ENCODE measurements around the gene KIF5A.
A peak's percentile ranks its signal among the peaks of the same experiment; 100 is the strongest.

Gene KIF5A

DNA sequence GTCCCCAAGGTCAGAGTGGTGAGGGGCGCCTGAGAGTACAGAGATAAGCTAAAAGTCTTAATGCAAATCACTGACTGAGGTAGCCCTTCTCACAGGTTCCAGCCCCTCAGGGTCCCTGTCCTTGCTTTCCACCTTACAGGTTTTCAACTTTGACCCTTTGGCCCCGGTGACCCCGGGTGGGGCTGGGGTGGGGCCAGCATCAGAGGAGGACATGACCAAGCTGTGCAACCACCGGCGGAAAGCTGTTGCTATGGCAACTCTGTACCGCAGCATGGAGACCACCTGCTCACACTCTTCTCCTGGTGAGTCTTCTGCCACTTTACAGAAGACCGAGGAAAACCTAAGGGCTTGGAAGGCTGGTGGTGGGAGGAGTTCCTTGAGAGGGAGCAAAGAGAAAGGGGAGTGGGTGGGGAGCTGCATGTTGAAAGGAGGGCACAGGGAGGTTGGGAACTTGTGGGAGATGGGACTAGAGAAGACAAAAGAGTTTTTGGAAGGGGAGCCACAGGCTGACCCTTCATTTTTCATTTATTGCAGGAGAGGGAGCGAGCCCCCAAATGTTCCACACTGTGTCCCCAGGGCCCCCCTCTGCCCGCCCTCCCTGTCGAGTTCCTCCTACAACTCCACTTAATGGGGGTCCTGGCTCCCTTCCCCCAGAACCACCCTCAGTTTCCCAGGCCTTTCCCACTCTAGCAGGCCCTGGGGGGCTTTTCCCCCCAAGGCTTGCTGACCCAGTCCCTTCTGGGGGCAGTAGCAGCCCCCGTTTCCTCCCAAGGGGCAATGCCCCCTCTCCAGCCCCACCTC, 24.8 kb upstream of the KIF5A start:
- DNase-seq: no peak
- Mint-ChIP-seq H3K36me3 (ENCODE audit: low read depth) (peaks cover 18% of the 10 kb centered on the region), H3K4me3 (peak overlapping the region; percentile 95)

DNA sequence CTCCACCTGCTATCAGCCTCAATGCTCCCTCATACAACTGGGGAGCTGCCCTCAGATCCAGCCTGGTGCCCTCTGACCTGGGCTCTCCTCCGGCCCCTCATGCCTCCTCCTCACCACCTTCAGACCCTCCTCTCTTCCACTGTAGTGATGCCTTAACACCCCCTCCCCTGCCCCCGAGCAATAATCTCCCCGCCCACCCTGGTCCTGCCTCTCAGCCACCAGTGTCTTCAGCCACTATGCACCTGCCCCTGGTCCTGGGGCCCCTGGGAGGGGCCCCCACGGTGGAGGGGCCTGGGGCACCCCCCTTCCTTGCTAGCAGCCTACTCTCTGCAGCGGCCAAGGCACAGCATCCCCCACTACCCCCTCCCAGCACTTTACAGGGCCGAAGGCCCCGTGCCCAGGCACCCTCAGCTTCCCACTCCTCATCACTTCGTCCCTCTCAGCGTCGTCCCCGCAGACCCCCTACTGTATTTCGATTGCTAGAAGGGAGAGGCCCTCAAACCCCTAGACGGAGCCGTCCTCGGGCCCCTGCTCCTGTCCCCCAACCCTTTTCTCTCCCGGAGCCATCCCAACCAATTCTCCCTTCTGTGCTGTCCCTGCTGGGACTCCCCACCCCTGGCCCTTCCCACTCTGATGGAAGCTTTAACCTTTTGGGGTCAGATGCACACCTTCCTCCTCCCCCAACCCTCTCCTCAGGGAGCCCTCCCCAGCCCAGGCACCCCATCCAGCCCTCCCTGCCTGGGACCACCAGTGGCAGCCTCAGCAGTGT, 24.0 kb upstream of the KIF5A start:
- H3K4me1 Mint-ChIP-seq: peaks cover 35% of the 10 kb centered on the region
- no peak overlapping the region for H3K27ac Mint-ChIP-seq
- peaks cover 20% of the 10 kb centered on the region for H3K36me3 Mint-ChIP-seq (ENCODE audit: low read depth)
- DNase-seq (no peak), ATAC-seq (no peak)
- H3K4me3 Mint-ChIP-seq: no peak overlapping the region
- no peaks in the 10 kb centered on the region for H3K9me3 Mint-ChIP-seq
- H3K27me3 Mint-ChIP-seq: peaks cover 2% of the 10 kb centered on the region

More for the DNA sequence above, 24.8 kb upstream of the KIF5A start:
- Mint-ChIP-seq H3K27ac (no peak overlapping the region), H3K4me1 (peaks cover 39% of the 10 kb centered on the region), H3K27me3 (peaks cover 2% of the 10 kb centered on the region), H3K9me3 (no peaks in the 10 kb centered on the region)
- no peak for ATAC-seq

DNA sequence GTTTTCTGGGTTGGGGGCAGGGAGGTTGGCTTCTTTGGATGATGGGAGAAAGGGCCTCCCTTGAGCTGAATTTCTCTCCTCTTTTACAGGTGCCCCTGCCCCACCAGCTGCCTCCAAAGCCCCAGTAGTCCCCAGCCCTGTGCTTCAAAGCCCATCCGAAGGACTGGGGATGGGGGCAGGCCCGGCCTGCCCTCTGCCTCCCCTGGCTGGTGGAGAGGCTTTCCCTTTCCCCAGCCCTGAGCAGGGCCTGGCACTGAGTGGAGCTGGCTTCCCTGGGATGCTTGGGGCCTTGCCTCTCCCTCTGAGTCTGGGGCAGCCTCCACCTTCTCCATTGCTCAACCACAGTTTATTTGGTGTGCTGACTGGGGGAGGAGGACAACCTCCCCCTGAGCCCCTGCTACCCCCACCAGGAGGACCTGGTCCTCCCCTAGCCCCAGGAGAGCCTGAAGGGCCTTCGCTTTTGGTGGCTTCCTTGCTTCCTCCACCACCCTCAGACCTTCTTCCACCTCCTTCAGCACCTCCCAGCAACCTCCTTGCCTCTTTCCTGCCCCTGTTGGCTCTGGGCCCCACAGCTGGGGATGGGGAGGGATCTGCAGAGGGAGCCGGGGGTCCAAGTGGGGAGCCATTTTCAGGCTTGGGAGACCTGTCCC, 23.2 kb upstream of the KIF5A start:
- Mint-ChIP-seq H3K27me3 (peaks cover 2% of the 10 kb centered on the region), H3K9me3 (no peaks in the 10 kb centered on the region), H3K4me1 (peaks cover 27% of the 10 kb centered on the region), H3K4me3 (no peak overlapping the region), H3K36me3 (ENCODE audit: low read depth) (peaks cover 20% of the 10 kb centered on the region), H3K27ac (no peak overlapping the region)
- ATAC-seq (no peak), DNase-seq (no peak)

DNA sequence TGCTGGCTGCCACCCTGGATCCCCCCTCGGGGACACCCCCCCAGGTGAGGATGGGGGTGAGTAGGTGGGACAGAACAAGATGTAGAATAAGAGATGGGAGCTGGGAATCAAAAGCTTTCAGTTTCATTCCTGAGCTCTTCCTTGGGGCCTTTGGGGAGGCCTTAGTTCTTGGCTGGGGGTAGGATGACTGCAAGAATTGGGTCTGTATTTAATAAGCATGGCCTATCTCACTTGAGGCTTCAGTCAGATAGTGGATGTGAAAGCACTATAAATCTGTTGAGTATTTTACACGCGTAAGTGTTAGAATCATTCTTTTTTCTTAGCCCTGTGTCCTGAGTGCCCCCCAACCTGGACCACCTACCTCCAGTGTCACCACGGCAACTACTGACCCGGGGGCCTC, 22.7 kb upstream of the KIF5A start:
- Mint-ChIP-seq H3K27me3 (no peaks in the 10 kb centered on the region), H3K4me1 (peaks cover 21% of the 10 kb centered on the region), H3K27ac (no peak overlapping the region), H3K4me3 (no peak overlapping the region), H3K9me3 (no peaks in the 10 kb centered on the region), H3K36me3 (ENCODE audit: low read depth) (peaks cover 20% of the 10 kb centered on the region)
- DNase-seq (no peak), ATAC-seq (no peak)

DNA sequence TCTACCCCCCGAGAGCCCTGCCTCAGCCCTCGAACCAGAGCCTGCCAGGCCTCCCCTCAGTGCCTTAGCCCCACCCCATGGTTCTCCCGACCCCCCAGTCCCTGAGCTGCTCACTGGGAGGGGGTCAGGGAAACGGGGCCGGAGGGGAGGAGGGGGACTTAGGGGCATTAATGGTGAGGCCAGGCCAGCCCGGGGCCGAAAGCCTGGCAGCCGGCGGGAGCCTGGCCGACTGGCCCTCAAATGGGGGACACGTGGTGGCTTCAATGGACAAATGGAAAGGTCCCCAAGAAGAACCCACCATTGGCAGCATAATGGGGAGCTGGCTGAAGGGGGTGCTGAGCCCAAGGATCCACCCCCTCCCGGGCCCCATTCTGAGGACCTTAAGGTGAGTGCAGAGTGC, 21.7 kb upstream of the KIF5A start:
- Mint-ChIP-seq H3K27me3 (no peaks in the 10 kb centered on the region), H3K4me1 (peaks cover 19% of the 10 kb centered on the region), H3K4me3 (no peak overlapping the region), H3K36me3 (ENCODE audit: low read depth) (peaks cover 25% of the 10 kb centered on the region), H3K27ac (no peak overlapping the region), H3K9me3 (no peaks in the 10 kb centered on the region)
- no peak for DNase-seq
- ATAC-seq: no peak

DNA sequence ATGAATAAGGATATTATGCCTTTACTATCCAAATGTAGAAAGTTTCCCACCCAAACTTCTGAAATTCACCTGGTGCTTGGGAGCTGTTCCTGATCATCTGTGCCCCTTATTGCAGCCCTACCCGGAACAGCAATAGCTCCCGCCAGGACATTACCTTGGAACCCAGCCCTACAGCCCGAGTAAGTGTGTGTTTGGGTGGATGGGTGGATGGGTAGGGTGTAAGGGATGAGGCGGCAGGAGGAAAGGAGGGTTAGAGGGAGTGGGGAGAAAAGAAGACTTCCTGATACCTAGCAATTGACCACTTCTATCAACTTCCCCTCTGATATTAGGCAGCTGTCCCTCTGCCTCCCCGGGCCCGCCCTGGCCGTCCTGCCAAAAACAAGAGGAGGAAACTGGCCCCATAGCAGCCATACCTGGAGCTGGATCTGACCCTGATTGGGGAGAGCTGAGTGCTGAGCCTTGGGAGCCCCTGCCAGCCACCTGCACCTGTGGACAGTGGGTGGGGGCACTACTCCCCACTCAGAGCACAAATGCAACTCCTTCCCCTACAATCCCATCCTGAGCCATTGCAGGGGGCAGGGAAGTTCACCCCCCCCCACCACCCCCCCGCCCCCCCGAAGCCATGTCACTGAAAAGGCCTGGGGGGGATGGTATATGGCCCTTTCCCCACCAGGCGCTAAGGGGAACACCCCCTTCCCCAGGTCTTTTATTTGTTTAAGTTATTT, 20.9 kb upstream of the KIF5A start:
- Mint-ChIP-seq H3K9me3 (no peaks in the 10 kb centered on the region), H3K27me3 (no peaks in the 10 kb centered on the region), H3K36me3 (ENCODE audit: low read depth) (peaks cover 27% of the 10 kb centered on the region), H3K27ac (peak overlapping the region; percentile 18), H3K4me1 (peaks cover 11% of the 10 kb centered on the region), H3K4me3 (no peak overlapping the region)
- ATAC-seq (no peak), DNase-seq (no peak)

DNA sequence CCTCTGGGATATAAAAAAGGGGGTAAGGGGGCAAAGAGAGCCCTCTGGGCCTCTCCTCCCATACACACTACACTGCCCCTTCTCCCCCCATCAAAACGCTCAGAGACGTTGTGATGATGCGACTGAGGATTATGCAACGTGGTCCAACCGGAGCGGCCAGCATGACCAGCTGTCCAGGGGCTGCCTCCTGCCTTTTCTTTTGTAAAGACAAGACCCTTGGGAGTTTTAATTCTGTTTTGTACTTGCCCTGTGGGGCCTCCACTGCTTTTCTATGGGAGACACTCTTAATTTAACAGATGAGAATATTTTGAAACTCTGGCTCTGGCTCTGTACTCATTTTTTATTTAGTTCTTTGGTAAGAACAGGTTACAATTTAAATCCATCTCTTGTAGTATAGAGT, 20.0 kb upstream of the KIF5A start:
- H3K4me1 Mint-ChIP-seq: peaks cover 2% of the 10 kb centered on the region
- no peaks in the 10 kb centered on the region for H3K27me3 Mint-ChIP-seq
- no peak overlapping the region for H3K27ac Mint-ChIP-seq
- H3K4me3 Mint-ChIP-seq: no peak overlapping the region
- no peaks in the 10 kb centered on the region for H3K9me3 Mint-ChIP-seq
- peaks cover 32% of the 10 kb centered on the region for H3K36me3 Mint-ChIP-seq (ENCODE audit: low read depth)
- DNase-seq (no peak), ATAC-seq (no peak)

DNA sequence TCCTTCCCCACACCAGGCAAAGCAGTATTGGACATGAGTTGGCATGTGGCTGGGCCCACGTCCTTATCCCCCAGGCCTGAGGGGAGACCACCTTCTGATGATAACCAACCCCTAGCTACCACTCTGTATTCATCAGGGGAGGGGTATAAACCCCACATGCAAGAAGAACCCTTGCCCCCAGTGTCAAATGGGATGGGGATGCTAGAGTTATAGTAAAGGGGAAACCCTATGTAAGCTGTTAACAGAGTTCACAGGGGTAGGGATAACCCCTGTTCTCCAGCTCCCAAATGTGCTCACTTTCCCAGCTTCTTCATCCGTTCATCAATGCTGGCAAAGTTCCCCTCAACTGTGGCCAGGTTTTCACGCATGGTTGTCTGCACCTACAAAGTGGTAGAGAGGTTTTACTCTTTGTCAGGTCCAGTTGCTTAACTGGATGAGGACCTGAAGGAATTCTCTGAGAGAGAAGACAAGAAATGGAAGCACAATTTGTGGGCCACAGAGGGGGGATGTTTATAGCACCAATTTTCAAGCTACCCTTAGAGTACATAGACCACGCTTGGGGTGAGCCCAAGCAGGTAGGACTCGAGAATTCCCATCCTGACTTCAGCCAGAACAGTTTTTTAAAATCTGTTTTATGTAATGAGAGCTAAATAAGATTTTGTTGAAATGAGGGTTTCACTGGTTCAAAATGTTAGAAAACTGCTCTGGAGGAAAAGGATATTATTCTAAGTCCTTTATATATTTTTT, 19.3 kb upstream of the KIF5A start:
- H3K27me3 Mint-ChIP-seq: no peaks in the 10 kb centered on the region
- no peak overlapping the region for H3K27ac Mint-ChIP-seq
- ATAC-seq (no peak), DNase-seq (no peak)
- H3K4me3 Mint-ChIP-seq: no peak overlapping the region
- H3K9me3 Mint-ChIP-seq: no peaks in the 10 kb centered on the region
- H3K4me1 Mint-ChIP-seq: no peaks in the 10 kb centered on the region
- peaks cover 30% of the 10 kb centered on the region for H3K36me3 Mint-ChIP-seq (ENCODE audit: low read depth)

DNA sequence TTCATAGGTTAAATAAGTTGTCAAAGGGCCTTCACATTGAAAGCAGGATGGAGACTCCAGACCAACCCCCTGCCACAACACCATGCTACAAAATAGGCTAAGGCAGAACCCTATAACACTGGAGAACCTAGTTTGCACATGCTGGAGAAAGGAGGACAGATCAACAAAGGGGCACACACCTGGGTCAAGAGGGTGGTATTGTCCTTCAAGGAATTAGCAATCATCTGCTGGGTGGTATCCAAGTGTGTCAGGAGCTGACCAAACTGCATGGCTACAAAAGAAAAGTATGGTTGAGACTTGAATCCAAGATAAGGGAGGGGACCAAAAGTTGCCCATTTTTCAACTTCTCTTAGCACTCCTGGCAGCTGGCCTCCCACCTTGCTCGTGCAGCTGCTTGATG, 18.0 kb upstream of the KIF5A start:
- peaks cover 32% of the 10 kb centered on the region for H3K36me3 Mint-ChIP-seq (ENCODE audit: low read depth)
- H3K27me3 Mint-ChIP-seq: no peaks in the 10 kb centered on the region
- no peaks in the 10 kb centered on the region for H3K9me3 Mint-ChIP-seq
- DNase-seq (no peak), ATAC-seq (no peak)
- H3K27ac Mint-ChIP-seq: no peak overlapping the region
- H3K4me3 Mint-ChIP-seq: no peak overlapping the region
- H3K4me1 Mint-ChIP-seq: no peaks in the 10 kb centered on the region

DNA sequence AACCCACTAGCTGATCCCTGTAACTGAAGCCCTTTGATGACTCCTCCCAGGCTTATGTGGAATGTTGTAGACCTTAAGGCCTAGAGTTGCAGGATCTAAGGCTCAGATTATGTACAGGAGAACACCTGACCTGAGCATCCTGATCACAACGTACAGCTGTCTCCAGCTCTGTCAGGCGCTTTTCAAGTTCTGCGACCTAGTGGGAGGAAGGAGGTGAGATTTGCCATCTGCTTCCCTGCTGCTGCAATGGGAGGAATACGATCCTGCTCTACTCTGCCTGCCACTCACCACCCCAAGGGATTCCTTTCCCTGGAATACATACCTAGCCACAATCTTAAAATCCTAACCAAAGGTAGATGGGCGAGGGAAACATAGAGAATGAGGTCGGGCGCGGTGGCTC, 16.7 kb upstream of the KIF5A start:
- Mint-ChIP-seq H3K36me3 (ENCODE audit: low read depth) (peaks cover 27% of the 10 kb centered on the region), H3K9me3 (no peaks in the 10 kb centered on the region)
- DNase-seq: no peak

DNA sequence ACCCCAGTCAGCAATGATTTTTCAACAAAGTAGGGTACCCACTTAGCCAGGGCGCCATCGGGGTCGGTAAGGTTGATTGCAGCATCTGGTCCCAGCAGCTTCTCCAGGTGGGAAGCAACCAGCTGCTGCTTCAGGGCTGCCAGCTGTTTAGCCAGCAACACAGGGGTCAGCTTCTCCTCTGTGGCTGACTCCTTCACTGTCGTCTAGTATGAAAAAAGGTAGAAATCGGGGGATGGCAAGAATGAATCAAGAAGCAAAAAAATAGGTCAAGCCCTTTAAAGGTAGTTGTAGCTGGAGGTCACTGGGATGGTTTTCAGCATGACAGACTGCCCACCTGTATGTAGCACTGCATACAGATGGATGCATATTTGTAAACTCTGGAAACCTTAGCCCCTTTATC, 15.6 kb upstream of the KIF5A start:
- Mint-ChIP-seq H3K4me1 (no peaks in the 10 kb centered on the region), H3K9me3 (no peaks in the 10 kb centered on the region), H3K27ac (no peak overlapping the region), H3K4me3 (no peak overlapping the region), H3K36me3 (ENCODE audit: low read depth) (peaks cover 27% of the 10 kb centered on the region), H3K27me3 (no peaks in the 10 kb centered on the region)
- no peak for ATAC-seq
- DNase-seq: no peak

More for the DNA sequence above, 16.7 kb upstream of the KIF5A start:
- no peak overlapping the region for H3K27ac Mint-ChIP-seq
- no peak for ATAC-seq
- no peaks in the 10 kb centered on the region for H3K27me3 Mint-ChIP-seq
- H3K4me3 Mint-ChIP-seq: no peak overlapping the region
- H3K4me1 Mint-ChIP-seq: no peaks in the 10 kb centered on the region

DNA sequence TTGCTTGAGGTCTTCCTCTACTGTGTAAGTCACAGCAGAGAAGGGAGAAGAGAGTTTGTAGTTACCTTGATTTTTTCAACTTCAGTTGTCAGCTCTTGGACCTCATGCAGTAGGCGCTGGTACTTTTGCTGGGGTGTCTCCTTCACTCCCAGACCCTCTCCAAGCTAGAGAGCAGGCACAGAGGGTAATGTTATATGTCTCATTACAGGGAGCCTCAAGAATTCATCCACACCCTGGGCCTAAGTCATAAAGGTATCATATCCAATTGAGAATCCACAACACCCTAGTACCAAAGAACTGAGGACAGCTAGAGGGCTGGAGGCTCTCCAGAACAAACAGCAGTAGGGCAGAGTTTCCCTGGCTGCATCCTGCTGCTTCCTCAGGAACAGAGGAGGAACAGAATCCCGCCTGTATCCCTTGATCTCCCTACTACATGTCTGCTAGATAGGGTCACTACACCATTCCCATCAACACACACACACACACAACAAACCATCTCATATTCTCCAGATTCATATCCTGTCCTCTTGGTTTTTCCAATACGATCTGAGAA, 14.8 kb upstream of the KIF5A start:
- H3K4me1 Mint-ChIP-seq: no peaks in the 10 kb centered on the region
- H3K4me3 Mint-ChIP-seq: no peak overlapping the region
- no peaks in the 10 kb centered on the region for H3K9me3 Mint-ChIP-seq
- no peak overlapping the region for H3K27ac Mint-ChIP-seq
- H3K36me3 Mint-ChIP-seq (ENCODE audit: low read depth): peaks cover 24% of the 10 kb centered on the region
- H3K27me3 Mint-ChIP-seq: no peaks in the 10 kb centered on the region
- DNase-seq (no peak), ATAC-seq (no peak)

DNA sequence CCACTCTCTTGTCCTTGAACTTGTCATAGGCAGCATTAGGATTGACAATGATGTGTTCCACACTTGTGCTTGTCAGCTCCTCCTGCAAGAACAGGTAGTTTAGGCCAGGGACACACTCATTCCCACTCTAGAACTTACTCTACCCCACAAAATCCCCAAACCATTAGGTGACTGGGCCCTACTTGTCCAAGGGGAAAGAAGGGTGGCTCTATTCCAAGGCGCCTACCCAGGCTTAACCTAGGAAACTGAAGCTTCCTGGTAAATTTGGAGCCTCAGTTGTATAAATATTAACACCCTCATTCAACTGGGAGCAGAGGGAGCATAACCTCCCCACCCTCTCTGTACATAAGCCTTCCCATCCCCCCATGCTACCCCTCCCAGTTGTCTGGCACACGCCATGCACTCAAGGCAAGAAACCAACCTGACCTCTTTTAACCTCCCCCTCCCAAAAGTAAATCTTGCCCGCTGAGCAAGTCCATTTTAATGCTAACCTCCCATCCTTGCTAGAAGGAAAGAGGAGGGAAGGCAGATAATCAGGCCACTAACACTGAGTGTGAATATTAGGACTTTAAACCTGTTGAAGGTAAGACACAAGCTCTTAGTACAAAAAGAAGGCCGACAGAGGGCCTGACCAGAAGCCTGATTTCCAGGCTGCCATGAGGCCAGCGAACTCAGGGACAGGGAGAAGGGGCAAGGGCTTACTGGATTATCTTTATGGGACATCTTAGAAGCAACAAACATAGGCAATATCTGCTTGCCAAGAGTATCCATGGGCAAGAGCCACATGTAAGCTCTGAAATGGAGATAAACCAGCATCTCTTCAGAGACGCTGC, 13.9 kb upstream of the KIF5A start:
- no peaks in the 10 kb centered on the region for H3K4me1 Mint-ChIP-seq
- no peaks in the 10 kb centered on the region for H3K9me3 Mint-ChIP-seq
- H3K27me3 Mint-ChIP-seq: no peaks in the 10 kb centered on the region
- DNase-seq (no peak), ATAC-seq (no peak)
- H3K4me3 Mint-ChIP-seq: no peak overlapping the region
- H3K27ac Mint-ChIP-seq: no peak overlapping the region
- H3K36me3 Mint-ChIP-seq (ENCODE audit: low read depth): peaks cover 19% of the 10 kb centered on the region

Data from activated naive CD8-positive, alpha-beta T cell treated with anti-CD3 and anti-CD28 coated beads, Interleukin-2, amount 50 U/mL, for 24 hours (primary cell).